BE2C (cell line): ENCODE results near the gene HAUS5.
A peak's percentile ranks its signal among the peaks of the same experiment; 100 is the strongest.

Experiments
- DNase-seq: peaks from one replicate; pipeline ENCODE4 v3.0.0-alpha.2; 2020
- H3K27me3 ChIP-seq: fragments of 250-450 bp; sonication (Bioruptor Pico); 2 replicates; pipeline ENCODE4 v1.5.1; 2020; ENCODE audit warnings: mild to moderate bottlenecking
- H3K36me3 ChIP-seq: fragments of 250-450 bp; sonication (Bioruptor Pico); 2 replicates; pipeline ENCODE4 v1.5.1; 2020; ENCODE audit warnings: mild to moderate bottlenecking
- H3K4me1 ChIP-seq: fragments of 250-450 bp; sonication (Bioruptor Pico); 2 replicates; pipeline ENCODE4 v1.5.1; 2020
- H3K4me3 ChIP-seq: 2 replicates; pipeline ENCODE4 v1.5.1; 2011; ENCODE audit warnings: low read depth, low read length
- H3K9me3 ChIP-seq: fragments of 250-450 bp; sonication (Bioruptor Pico); 2 replicates; pipeline ENCODE4 v1.5.1; 2020
- CTCF ChIP-seq: IDR thresholded peaks from 2 replicates; pipeline ENCODE4 v1.5.1; 2012; ENCODE audit warnings: mild to moderate bottlenecking, low read depth, low read length

Gene HAUS5

DNA sequence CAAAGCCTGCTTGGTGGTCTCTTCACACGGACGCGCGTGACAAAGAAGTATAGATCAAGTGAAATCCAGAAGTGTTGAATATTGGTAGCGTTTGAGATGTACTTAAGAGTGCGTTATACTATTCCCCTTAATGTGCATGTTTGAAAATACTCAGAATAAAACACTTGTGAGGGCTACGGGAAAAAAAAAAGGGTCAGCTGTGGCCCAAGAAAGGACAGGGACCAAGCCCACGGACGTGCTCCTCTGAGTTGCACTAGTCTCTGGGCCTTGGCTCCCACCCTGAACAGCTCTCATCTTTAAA lies 15.7 kb downstream of the HAUS5 start:
- Histone ChIP-seq H3K36me3 (peaks cover 11% of the 10 kb centered on the region), H3K27me3 (no peaks in the 10 kb centered on the region)
- TF ChIP-seq CTCF: no peak

GRCh38 chr19:35628565-35629331 lies 16.2 kb downstream of the HAUS5 start, which contains the start of gene RBM42:
Gene RBM42, plus strand, starts transcription at chr19:35629036. Its CDS starts 118 bp downstream, at chr19:35629154.
- H3K36me3 ChIP-seq: peaks cover 11% of the 10 kb centered on the region
- H3K9me3 ChIP-seq: no peaks in the 10 kb centered on the region
- TF ChIP-seq CTCF: no peak
- peak; percentile 98 for DNase-seq
- H3K27me3 ChIP-seq: no peaks in the 10 kb centered on the region
- H3K4me3 ChIP-seq: peak within 1 kb of the TSS; percentile 97
- H3K4me1 ChIP-seq: no peaks in the 10 kb centered on the region

More for the DNA sequence above, 15.7 kb downstream of the HAUS5 start:
- peak overlapping the region; percentile 97 for H3K4me3 ChIP-seq
- no peaks in the 10 kb centered on the region for H3K9me3 ChIP-seq
- no peak for DNase-seq
- H3K4me1 ChIP-seq: no peaks in the 10 kb centered on the region

GRCh38 chr19:35629332-35629633 lies 16.7 kb downstream of the HAUS5 start:
- no peak for TF ChIP-seq CTCF
- no peaks in the 10 kb centered on the region for H3K27me3 ChIP-seq
- no peaks in the 10 kb centered on the region for H3K4me1 ChIP-seq
- no peaks in the 10 kb centered on the region for H3K9me3 ChIP-seq
- H3K36me3 ChIP-seq: peaks cover 11% of the 10 kb centered on the region
- H3K4me3 ChIP-seq: peak overlapping the region; percentile 97
- DNase-seq: no peak

GRCh38 chr19:35633727-35634440 lies 21.3 kb downstream of the HAUS5 start:
- Histone ChIP-seq H3K4me3 (no peak overlapping the region), H3K36me3 (peaks cover 25% of the 10 kb centered on the region), H3K9me3 (no peaks in the 10 kb centered on the region), H3K4me1 (no peaks in the 10 kb centered on the region), H3K27me3 (no peaks in the 10 kb centered on the region)
- no peak for DNase-seq
- TF ChIP-seq CTCF: no peak

DNA sequence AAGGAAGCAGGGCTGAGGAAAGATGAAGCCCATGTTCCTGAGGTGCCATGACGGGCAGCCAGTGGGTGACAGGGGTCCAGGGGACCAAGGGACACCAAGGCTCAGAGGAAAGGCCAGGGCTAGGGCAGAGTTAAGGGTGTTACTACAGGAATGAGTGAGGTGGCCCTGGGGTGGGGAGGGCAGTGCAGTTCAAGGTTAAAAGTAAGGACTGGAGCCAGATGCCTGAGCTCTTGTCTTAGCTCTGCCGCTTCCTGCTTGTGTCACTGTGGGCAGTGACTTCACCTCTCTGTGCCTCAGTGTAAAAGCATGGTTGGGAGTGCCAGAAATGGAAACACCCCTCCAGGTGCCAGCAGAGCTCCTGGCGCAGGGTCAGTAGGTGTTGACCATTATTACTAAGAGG lies 24.1 kb downstream of the HAUS5 start:
- H3K36me3 ChIP-seq: peaks cover 14% of the 10 kb centered on the region
- no peak overlapping the region for H3K4me3 ChIP-seq

More for the DNA sequence above, 24.1 kb downstream of the HAUS5 start:
- Histone ChIP-seq H3K27me3 (no peaks in the 10 kb centered on the region), H3K9me3 (no peaks in the 10 kb centered on the region), H3K4me1 (no peaks in the 10 kb centered on the region)
- no peak for TF ChIP-seq CTCF
- DNase-seq: no peak
